IMR-90 (cell line): ENCODE results near the gene KDM5A.

Source experiments
- MXI1 ChIP-seq: IDR thresholded peaks from 2 replicates; pipeline ENCODE4 v1.6.1; 2012; ENCODE audit warnings: low read depth, mild to moderate bottlenecking, low read length, moderate library complexity, borderline replicate concordance
- POLR2A ChIP-seq: IDR thresholded peaks from 2 replicates; pipeline ENCODE4 v1.6.1; 2012; ENCODE audit warnings: mild to moderate bottlenecking, low read depth, low read length
- RAD21 ChIP-seq: IDR thresholded peaks from 2 replicates; pipeline ENCODE4 v1.6.1; 2012; ENCODE audit warnings: low read length, improper control_type of control experiment
- TF ChIP-seq, protein P1 (sequence below): conservative IDR thresholded peaks from 2 replicates; pipeline ENCODE4 v1.5.1; 2012; ENCODE audit warnings: mild to moderate bottlenecking, low read depth, low read length, improper control_type of control experiment
- TF ChIP-seq, protein P2 (sequence below): fragments of 150-350 bp; IDR thresholded peaks from 2 replicates; pipeline ENCODE4 v1.6.1; 2016; ENCODE audit warnings: low read depth, mild to moderate bottlenecking, low read length, moderate library complexity, borderline replicate concordance

DNA sequence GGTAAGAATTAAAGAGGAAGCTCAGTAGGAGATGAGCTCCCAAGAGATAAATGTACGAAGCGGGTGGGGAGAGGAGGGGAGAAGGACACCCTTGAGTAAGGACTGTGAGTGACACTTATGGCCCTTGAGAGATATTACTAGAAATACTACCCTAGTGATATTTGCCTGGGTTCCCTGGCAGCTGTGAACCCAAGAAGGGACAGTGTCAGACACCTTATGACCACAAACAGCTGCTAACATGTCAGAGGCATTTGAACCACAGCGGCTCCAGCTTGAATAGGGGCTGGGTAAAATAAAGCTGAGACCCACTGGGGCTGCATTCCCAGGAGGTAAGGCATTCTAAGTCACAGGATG, 155.5 kb downstream of the KDM5A start:
- TF ChIP-seq, protein P1, sequence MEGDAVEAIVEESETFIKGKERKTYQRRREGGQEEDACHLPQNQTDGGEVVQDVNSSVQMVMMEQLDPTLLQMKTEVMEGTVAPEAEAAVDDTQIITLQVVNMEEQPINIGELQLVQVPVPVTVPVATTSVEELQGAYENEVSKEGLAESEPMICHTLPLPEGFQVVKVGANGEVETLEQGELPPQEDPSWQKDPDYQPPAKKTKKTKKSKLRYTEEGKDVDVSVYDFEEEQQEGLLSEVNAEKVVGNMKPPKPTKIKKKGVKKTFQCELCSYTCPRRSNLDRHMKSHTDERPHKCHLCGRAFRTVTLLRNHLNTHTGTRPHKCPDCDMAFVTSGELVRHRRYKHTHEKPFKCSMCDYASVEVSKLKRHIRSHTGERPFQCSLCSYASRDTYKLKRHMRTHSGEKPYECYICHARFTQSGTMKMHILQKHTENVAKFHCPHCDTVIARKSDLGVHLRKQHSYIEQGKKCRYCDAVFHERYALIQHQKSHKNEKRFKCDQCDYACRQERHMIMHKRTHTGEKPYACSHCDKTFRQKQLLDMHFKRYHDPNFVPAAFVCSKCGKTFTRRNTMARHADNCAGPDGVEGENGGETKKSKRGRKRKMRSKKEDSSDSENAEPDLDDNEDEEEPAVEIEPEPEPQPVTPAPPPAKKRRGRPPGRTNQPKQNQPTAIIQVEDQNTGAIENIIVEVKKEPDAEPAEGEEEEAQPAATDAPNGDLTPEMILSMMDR = no peak
- no peak for TF ChIP-seq RAD21
- TF ChIP-seq, protein P2, sequence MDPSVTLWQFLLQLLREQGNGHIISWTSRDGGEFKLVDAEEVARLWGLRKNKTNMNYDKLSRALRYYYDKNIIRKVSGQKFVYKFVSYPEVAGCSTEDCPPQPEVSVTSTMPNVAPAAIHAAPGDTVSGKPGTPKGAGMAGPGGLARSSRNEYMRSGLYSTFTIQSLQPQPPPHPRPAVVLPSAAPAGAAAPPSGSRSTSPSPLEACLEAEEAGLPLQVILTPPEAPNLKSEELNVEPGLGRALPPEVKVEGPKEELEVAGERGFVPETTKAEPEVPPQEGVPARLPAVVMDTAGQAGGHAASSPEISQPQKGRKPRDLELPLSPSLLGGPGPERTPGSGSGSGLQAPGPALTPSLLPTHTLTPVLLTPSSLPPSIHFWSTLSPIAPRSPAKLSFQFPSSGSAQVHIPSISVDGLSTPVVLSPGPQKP = no peak
- no peak for TF ChIP-seq MXI1
- TF ChIP-seq POLR2A = no peak
